OCI-M2 (cell line): Measurements from ENCODE around the gene ITFG2.
"Not testable (repeated sequence)": the region's sequence is repeated elsewhere in the genome, so short reads cannot be mapped to it uniquely, and the experiment has no call there.

Experiments
- DNase-seq: peaks from one replicate; lab custom pipeline; 2025; ENCODE audit not compliant: unreplicated experiment; lab: John Stamatoyannopoulos, UW

ITFG2 gene

DNA sequence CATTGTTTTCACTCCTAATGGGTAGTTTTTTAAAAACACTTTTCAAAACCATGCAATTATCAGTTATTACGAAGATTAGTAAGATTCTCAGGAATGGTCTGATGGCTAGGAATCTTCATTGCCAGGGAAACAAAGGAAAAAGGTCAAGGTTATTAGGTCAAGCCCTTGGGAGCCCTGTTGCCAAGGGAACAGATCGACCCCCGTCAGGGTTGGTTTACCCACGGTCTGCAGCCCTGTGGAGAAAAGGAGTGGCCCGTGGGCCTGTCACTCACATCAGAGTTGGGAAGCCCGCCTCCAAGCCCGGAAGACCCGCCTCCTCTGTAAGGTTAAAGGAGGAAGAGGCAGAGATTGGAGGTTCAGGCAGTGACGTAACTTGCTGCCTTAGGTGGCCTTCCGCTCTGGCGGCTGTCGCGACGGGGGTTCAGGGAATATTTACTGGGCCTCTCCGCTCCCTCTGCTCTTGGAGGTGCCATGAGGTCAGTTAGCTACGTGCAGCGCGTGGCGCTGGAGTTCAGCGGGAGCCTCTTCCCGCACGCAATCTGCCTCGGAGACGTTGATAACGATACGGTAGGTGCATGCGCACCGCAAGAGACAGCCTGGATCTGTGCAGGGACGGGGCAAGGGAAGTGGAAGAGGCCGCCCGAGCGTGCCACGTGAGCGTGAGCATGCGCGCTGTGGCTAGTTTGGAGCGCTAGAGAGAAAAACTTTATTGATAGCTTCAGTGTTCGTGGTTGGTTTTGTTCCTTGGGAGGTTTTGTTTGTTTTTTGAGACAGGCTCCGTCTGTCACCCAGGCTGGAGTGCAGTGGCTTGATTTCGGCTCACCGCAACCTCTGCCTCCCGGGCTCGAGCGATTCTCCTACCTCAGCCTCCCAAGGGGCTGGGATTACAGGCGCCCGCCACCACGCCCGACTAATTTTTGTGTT, at the start of gene ITFG2:
ITFG2 (plus strand) TSS at position 379 of the 924 bp plus-strand sequence; CDS start at position 472, 93 bp downstream.
- peak; percentile 82 for DNase-seq

GRCh38 chr12:2764398-2764797, 48.1 kb upstream of the ITFG2 start:
- DNase-seq = no peak

DNA sequence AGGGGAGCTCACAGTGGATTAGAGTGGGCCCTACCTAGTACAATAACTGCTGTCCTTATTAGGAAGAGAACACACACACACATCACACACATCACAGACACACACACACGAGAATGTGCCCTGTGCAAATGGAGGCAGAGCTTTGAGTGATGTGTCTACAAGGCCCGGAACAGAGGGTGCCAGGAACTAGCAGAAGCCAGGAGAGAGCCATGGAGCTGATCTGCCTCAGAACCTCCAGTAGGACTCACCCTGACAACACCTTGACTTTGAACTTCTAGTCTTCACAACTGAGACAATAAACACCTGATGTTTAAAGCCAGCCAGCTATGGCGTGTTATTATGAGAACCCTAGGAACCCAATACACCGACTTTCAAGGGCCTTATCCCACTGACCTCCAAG, 47.4 kb upstream of the ITFG2 start:
- DNase-seq = no peak

- no peak for DNase-seq
These were observed 46.9 kb upstream of the ITFG2 start for GRCh38 chr12:2765608-2766007.

GRCh38 chr12:2768224-2768961, 44.1 kb upstream of the ITFG2 start:
- DNase-seq = no peak

DNA sequence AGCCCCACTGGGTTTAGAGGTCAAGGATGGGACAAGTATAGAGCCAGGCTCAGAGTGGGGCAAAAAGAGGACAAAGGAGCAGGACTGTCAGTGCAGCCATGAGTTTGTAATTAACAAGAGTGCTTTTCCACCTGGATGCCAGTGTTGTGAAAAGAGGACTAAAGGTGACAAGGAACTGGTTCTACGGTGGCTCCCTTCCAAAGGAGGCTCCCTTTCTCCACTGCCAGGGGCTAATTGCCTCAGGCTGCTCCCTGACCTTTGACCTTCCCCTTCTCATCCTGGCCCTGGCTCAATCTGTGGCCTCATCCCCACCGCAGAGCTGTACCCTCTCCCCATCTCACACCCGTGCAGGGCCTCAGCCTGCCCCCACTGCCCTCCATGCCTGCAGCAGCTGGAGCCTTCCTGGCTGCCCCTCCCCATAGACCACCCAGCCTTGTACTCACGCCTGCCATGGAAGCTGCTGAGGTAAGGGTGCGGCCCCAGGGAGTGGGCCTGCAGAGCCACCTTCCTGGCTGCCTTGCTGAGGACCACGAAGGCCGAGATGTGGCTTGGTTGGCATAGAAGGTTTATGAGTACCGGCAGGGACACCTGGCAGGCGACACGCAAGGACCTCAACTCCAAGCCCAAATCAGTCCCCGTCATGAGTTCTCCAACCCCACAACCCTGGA, 42.5 kb upstream of the ITFG2 start:
- DNase-seq = no peak

DNA sequence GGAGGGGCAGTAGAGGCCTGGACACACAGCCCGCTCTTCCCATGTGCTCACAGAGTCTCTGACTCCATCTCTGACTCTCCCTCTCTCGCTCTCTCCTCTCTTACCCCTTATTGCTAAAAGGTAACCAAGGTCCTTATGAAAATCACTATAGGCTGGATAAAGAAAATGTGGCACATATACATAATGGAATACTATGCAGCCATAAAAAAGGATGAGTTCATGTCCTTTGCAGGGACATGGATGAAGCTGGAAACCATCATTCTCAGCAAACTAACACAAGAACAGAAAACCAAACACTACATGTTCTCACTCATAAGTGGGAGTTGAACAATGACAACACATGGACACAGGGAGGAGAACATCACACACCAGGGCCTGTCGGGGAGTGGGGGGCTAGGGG, 41.9 kb upstream of the ITFG2 start:
- not testable (repeated sequence) for DNase-seq

GRCh38 chr12:2772370-2772769, 40.1 kb upstream of the ITFG2 start:
- no peak for DNase-seq

- no peak for DNase-seq
These were observed 39.1 kb upstream of the ITFG2 start for GRCh38 chr12:2773199-2773875.

DNA sequence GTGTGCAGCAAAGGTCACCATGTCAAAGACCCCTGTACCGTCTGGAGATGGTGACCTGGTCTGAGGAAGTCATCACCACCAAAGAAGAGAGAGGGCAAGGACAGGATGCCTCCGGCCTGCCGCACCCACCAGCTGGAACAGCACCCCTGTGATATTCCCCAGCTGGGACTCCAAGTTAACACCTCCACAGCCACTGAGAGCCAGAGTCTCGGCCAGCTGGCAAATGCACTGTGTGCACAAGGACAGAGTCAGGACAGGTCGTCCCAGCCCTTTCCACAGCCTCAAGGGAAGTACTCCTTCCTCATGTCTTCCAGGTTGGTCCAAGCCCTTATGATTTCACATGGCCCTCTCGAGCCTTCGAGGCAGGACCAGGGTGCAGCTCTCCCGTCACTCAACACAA, 37.0 kb upstream of the ITFG2 start:
- DNase-seq = no peak

DNA sequence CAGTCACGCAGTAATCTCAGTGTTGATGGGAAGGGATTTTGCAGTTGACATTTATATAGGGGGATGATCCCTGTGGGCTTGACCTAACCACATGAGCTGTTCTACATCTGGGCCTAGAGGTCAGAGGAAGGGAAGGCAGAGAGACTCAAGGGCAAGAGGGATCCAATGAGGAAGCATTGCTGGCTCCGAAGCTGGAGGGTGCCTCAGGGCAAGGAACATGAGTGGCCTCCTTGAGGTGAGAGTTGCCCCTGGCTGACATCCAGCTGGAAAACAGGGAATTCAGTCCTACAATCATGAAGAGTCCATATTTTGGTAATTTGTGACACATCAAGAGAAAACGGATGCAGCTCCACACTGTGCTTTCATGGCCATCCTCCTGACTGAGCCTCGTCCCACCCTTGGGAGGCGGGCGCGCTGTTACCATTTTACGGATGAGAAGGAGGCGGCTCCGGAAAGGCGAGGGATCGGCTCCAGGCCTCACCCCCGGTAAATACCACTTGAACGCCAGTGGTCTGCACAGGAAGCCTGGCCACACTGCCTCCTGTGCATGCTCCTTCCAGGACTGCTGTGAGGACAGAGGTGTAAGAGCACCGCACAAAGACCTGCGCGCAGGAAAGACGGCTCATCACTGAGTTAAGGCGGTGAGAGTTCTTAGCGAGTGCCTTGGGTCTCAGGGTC, 36.2 kb upstream of the ITFG2 start:
- DNase-seq = no peak

DNA sequence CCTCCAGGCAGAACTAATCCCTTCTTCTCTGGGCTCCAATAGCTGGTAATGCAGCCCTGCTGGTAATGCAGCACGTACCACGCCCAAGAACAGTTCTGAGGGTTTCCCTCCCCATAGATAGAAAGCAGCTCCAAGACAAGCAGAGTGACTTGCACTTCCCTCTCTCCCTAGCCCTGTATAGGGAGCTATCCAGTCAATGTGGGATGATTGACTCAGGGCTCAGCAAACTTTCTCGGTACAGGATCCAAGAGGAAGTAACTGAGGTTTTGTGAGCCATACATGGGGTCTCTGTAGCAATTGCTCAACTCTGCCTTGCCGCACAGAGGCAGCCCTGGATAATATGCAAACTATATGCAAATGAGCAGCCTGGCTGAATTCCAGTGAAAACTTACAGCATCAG, 33.2 kb upstream of the ITFG2 start:
- no peak for DNase-seq

GRCh38 chr12:2783936-2784600, 28.4 kb upstream of the ITFG2 start:
- DNase-seq = no peak

DNA sequence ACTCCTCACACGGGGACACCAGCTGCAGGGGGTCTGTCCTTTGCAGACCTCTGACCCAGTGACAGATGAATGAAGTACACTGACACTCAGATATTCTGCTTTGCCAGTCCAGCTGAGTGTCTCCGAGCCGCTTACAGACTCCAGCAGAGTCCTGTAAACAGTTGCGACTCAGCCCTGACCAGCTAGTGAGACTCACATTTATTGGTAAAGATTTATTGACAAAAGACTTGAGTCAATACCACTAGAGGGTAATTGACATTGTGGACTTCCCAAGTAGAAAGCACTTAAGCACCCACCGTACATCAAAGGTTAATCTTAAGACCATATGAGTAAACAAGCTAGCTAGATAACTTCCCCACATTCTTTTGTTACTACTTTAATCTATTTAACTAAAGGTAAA, 27.5 kb upstream of the ITFG2 start:
- DNase-seq = no peak

- no peak for DNase-seq
These were observed 21.4 kb upstream of the ITFG2 start for GRCh38 chr12:2791089-2791488.

GRCh38 chr12:2792671-2793500, 19.6 kb upstream of the ITFG2 start:
- DNase-seq = no peak

DNA sequence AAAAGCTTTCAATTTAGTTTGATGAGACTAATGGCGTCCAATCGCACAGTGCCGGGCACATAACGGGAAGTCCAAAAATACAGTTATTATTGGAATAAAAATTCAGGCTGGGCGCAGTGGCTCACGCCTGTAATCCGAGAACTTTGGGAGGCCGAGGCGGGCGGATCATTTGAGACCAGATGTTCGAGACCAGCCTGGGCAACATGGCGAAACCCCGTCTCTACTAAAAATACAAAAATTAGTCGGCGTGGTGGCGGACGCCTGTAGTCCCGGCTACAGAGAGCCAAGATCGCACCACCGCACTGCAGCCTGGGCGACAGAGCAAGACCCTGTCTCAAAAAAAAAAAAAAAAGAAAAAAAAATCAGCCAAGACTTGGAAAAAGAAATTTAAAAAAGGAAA, 18.9 kb upstream of the ITFG2 start:
- DNase-seq = no peak

DNA sequence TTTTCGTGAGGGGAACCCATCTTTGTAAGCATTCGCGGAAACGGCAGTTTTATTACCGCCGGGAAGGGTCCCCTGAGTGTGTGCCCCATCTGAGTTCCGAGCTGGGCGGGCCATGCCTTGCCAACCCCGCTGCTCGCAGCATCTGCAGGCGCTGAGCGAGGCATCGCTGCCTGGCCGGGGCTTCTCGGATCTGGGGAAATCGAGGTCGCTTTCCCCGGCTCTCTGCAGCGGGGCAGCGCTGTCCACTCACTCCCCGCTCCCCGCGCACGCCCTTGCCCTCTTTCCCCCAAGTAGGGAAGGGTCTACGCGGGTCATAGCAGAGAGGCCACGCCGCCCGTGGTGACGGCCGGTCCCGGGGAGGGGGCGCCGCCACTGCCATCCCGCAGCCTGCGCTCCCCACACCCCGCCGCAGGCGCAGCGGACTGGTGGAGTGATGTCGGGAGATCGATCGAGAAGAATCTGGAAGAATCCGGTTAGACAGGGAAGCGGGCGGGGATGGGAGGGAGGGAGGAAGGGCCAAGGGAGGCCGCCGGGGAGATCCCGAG, 18.2 kb upstream of the ITFG2 start:
- DNase-seq = no peak
